HL-60 (cell line): ENCODE data around the gene TPX2.

Experiments
- DNase-seq, 2 experiments: peaks; one replicate each; pipeline ENCODE4 v3.0.0-alpha.2; 2010 to 2020; ENCODE audit warnings: low read depth in 1 of 2, low spot score in 1 of 2
- H3K27ac ChIP-seq: fragments of 250-450 bp; sonication (Bioruptor Pico); replicated peaks from 2 replicates; pipeline ENCODE4 v1.5.1; 2020; ENCODE audit warnings: mild to moderate bottlenecking, moderate library complexity
- H3K27me3 ChIP-seq: fragments of 250-450 bp; sonication (Bioruptor Pico); 2 replicates; pipeline ENCODE4 v1.5.1; 2021; ENCODE audit warnings: mild to moderate bottlenecking, moderate library complexity; ENCODE audit not compliant: insufficient read depth, poor library complexity, severe bottlenecking
- H3K4me3 ChIP-seq: replicated peaks from 2 replicates; pipeline ENCODE4 v1.5.1; 2011; ENCODE audit warnings: mild to moderate bottlenecking, control low read depth, low read length; ENCODE audit not compliant: insufficient read depth
- GABPA ChIP-seq: IDR thresholded peaks from 2 replicates; pipeline ENCODE4 v1.6.1; 2012; ENCODE audit warnings: low read depth
- POLR2AphosphoS5 ChIP-seq: IDR thresholded peaks from 2 replicates; pipeline ENCODE4 v1.6.1; 2012; ENCODE audit warnings: low read depth
- SPI1 ChIP-seq: IDR thresholded peaks from 2 replicates; pipeline ENCODE4 v1.6.1; 2012; ENCODE audit warnings: low read depth, mild to moderate bottlenecking, borderline replicate concordance
- TF ChIP-seq, protein P1 (sequence below): IDR thresholded peaks from one replicate; pipeline ENCODE4 v1.5.1; 2011; ENCODE audit warnings: low read length, control low read depth, inconsistent platforms; ENCODE audit not compliant: insufficient read depth
- TF ChIP-seq, protein P2 (sequence below): IDR thresholded peaks from 2 replicates; pipeline ENCODE4 v1.6.1; 2012; ENCODE audit warnings: low read depth; ENCODE audit not compliant: insufficient replicate concordance

Gene TPX2

GRCh38 chr20:31760519-31761240, 21.6 kb downstream of the TPX2 start:
- Histone ChIP-seq H3K4me3 (no peak overlapping the region), H3K27me3 (no peaks in the 10 kb centered on the region), H3K27ac (no peak overlapping the region)
- DNase-seq, result no peak
- TF ChIP-seq, protein P1, sequence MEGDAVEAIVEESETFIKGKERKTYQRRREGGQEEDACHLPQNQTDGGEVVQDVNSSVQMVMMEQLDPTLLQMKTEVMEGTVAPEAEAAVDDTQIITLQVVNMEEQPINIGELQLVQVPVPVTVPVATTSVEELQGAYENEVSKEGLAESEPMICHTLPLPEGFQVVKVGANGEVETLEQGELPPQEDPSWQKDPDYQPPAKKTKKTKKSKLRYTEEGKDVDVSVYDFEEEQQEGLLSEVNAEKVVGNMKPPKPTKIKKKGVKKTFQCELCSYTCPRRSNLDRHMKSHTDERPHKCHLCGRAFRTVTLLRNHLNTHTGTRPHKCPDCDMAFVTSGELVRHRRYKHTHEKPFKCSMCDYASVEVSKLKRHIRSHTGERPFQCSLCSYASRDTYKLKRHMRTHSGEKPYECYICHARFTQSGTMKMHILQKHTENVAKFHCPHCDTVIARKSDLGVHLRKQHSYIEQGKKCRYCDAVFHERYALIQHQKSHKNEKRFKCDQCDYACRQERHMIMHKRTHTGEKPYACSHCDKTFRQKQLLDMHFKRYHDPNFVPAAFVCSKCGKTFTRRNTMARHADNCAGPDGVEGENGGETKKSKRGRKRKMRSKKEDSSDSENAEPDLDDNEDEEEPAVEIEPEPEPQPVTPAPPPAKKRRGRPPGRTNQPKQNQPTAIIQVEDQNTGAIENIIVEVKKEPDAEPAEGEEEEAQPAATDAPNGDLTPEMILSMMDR, result no peak
- TF ChIP-seq, protein P2, sequence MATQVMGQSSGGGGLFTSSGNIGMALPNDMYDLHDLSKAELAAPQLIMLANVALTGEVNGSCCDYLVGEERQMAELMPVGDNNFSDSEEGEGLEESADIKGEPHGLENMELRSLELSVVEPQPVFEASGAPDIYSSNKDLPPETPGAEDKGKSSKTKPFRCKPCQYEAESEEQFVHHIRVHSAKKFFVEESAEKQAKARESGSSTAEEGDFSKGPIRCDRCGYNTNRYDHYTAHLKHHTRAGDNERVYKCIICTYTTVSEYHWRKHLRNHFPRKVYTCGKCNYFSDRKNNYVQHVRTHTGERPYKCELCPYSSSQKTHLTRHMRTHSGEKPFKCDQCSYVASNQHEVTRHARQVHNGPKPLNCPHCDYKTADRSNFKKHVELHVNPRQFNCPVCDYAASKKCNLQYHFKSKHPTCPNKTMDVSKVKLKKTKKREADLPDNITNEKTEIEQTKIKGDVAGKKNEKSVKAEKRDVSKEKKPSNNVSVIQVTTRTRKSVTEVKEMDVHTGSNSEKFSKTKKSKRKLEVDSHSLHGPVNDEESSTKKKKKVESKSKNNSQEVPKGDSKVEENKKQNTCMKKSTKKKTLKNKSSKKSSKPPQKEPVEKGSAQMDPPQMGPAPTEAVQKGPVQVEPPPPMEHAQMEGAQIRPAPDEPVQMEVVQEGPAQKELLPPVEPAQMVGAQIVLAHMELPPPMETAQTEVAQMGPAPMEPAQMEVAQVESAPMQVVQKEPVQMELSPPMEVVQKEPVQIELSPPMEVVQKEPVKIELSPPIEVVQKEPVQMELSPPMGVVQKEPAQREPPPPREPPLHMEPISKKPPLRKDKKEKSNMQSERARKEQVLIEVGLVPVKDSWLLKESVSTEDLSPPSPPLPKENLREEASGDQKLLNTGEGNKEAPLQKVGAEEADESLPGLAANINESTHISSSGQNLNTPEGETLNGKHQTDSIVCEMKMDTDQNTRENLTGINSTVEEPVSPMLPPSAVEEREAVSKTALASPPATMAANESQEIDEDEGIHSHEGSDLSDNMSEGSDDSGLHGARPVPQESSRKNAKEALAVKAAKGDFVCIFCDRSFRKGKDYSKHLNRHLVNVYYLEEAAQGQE, result no peak
- TF ChIP-seq GABPA (no peak), SPI1 (no peak), POLR2AphosphoS5 (no peak)

- DNase-seq, result no peak
- TF ChIP-seq SPI1, result no peak
- TF ChIP-seq GABPA, result no peak
- TF ChIP-seq, protein P2, result no peak
- TF ChIP-seq, protein P1, result no peak
- no peak for TF ChIP-seq POLR2AphosphoS5
- Histone ChIP-seq H3K27me3 (no peaks in the 10 kb centered on the region), H3K4me3 (no peak overlapping the region), H3K27ac (no peak overlapping the region)
Measured at GRCh38 chr20:31764641-31765305, 25.7 kb downstream of the TPX2 start.

DNA sequence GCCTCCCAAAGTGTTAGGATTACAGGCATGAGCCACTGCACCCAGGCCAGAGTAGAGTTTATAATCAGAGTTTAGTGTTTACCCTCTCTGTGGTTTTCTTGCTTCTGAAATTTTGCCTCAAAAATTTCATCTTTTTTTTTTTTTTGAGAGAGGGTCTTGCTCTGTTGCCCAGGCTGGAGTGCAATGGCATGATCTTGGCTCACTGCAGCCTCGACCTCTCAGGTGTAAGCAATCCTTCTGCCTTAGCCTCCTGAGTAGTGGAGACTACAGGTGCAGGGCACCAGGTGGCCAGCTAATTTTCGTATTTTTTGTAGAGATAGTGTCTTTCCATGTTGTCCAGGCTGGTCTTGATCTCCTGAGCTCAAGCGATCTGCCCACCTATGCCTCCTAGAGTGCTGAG, 28.7 kb downstream of the TPX2 start:
- Histone ChIP-seq H3K27ac (no peak overlapping the region), H3K4me3 (no peak overlapping the region), H3K27me3 (no peaks in the 10 kb centered on the region)
- DNase-seq, result no peak
- TF ChIP-seq POLR2AphosphoS5 (no peak), GABPA (no peak), SPI1 (no peak)
- TF ChIP-seq, protein P1, result no peak
- TF ChIP-seq, protein P2, result no peak
